Stimulated activated CD4-positive, alpha-beta T cell treated with anti-CD3 and anti-CD28 coated beads, TNF-alpha, amount 100 ng/mL, for 48 hours (primary cell): Measurements from ENCODE around the gene KRI1.
"Not testable (repeated sequence)": the region's sequence is repeated elsewhere in the genome, so short reads cannot be mapped to it uniquely, and the experiment has no call there.

ENCODE experiments used
- DNase-seq, 3 donors: peaks; one replicate each; pipeline ENCODE4 v3.0.0-alpha.2; 2020; ENCODE audit warnings: low read depth in 3 of 3

The KRI1 gene

DNA sequence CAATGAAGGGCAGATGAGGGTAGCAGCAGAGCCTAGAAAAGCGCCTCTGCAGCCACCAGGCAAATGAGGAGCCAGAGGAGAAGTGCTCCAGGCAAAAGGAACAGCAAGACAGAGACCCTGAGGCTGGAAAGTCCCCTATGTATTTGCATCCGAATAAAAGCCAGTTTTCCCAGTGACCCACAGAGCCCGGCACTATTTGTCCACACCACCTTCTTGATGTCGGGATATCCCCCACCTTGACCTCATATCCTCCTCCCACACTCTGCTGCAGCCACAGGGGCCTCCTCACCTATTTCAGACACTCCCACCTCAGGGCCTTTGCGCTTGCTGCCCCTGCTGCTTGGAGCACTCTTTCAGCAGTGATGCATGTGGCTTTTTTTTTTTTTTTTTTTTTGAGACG lies 15.5 kb downstream of the KRI1 start:
- DNase-seq = no peak

- no peak for DNase-seq
These were observed 16.1 kb downstream of the KRI1 start for GRCh38 chr19:10549733-10550132.

DNA sequence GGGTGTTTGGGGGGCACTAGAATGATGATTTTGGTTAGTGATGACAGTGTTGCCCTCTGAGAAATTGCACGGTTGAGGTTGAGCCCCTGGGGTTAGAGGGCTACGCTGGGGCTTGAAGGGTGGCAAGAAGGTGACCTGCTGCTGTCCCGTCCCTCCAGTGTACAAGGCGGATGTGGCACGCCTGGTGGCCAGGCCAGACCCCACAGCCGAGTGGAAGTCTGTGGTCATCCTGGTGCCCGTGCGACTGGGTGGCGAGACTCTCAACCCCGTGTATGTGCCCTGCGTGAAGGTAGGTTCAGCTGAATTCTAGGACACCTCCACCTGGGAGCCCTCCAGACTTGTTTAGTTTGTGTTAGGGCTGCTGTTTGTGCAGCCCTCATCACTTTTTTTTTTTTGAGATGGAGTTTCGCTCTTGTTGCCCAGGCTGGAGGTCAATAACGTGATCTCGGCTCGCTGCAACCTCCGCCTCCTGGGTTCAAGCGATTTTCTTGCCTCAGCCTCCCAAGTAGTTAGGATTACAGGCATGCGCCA lies 17.0 kb downstream of the KRI1 start:
- DNase-seq = no peak

DNA sequence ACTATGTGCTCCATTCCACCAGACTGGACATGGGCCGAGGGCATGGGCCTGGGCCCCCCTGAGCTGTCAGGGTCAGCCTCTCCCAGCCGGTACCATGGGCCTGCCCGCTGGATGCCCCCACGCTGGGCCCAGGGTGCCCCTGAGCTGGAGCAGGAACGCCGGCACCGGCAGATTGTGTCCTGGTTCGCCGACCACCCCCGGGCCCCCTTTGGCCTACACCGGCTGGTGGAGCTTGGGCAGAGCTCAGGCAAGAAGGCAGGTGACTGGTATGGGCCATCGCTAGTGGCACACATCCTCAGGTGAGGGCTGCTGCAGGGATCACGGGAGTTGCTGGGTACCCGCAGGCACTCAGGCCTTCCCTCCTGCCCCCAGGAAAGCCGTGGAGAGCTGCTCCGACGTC lies 19.0 kb downstream of the KRI1 start:
- no peak for DNase-seq

DNA sequence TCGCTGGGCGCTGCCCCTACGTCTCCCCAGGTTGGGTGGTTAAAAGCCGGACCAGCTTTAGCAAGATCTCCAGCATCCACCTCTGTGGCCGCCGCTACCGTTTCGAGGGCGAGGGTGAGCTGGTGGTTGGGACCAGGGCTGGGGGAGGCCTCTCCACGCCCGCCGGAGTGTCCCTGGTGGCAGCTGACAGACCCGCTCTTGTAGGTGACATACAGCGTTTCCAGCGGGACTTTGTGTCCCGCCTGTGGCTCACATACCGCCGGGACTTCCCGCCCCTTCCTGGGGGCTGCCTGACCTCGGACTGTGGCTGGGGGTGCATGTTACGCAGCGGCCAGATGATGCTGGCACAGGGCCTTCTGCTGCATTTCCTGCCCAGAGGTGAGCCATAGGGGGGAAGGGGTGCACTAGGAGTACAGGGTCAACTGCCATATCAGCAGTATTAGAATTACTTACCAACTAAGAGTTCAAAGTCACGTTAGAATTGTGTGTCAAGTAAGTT lies 21.0 kb downstream of the KRI1 start:
- DNase-seq = no peak

DNA sequence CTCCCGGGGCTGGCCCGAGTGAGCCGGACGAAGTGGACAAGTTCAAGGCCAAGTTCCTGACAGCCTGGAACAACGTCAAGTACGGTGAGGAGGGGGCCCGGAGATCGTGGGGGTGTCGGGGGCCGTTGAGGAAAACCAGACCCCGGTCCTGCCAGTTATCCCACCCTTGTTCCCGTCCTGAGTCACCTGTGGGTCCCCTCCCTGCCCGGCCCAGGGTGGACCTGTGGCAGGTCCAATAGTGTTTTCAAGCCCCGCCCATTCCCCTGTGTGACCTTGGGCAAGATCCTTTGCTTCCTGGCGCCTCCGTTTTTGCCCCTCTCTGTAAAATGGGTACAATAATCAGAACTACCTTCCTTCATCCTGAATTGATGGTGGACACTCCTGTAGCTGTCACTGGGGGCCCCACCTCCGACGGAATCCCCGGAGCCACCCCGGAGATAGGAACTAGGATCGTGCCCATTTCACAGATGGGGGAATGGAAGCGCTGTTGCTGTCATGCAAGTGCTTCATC lies 21.5 kb downstream of the KRI1 start:
- no peak for DNase-seq

DNA sequence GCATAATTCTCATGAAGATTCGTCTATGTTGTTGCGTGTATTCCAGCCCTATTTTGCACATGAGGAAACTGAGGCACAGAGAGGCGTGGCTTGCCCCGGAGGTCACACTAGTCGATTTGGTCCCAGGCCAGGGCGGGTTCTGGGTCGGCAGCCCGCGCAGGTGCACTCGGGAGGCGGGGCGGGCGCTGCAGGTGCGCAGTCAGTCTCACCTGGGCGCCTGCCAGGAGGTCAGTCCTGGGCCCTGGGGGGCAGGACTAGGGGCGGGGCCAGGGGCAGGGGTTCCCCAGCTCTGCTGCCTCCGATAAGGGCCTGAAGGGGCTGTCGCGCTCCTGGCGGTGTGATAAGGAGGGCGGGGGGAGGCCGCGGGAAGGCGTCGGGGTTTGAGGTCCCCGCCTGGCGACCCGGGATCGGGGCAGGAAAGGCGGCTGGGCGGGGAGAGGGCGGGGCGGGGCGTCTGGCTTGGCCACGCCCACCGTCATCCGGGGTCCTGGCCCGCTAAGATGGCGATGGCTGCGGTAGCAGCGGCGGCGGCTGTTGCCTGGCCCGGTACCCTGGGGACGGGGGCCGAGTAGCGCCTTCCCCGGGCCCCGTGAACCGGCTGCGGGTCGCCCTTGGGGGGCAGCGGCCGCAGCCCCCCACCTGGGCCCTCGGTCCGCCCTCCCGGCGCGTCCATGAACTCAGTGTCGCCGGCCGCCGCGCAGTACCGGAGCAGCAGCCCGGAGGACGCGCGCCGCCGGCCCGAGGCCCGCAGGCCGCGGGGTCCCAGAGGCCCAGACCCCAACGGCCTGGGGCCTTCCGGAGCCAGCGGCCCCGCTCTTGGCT lies 22.2 kb downstream of the KRI1 start, which contains the start of gene ATG4D:
Gene ATG4D, plus strand, starts transcription at position 485 of the 822 bp plus-strand sequence. Its CDS starts 187 bp downstream, at position 672.
- DNase-seq = peak; percentile 58 to 81 (median 63)

- DNase-seq = no peak
These were observed 22.8 kb downstream of the KRI1 start for GRCh38 chr19:10543059-10543419.

GRCh38 chr19:10539016-10539415 lies 26.8 kb downstream of the KRI1 start:
- not testable (repeated sequence) for DNase-seq

GRCh38 chr19:10538204-10538983 lies 27.4 kb downstream of the KRI1 start:
- DNase-seq = no peak

- no peak for DNase-seq
These were observed 28.1 kb downstream of the KRI1 start for GRCh38 chr19:10537668-10538067.

DNA sequence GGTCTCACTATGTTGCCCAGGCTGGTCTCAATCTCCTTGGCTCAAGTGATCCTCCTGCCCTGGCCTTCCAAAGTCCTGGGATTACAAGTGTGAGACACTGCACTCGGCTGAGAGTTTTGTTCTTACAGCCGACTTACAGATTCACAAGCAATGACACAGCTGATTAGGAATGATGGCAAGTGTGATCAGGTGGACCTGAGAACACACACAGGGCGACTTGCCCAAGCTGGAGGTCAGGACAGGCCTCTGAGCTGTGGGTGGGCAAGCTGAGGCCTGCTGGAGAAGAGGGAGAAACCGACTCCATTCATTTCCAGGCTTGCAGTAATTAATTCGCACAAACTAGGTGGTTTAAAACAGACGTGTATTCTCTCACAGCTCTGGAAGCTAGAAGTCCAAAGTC lies 30.2 kb downstream of the KRI1 start:
- no peak for DNase-seq

DNA sequence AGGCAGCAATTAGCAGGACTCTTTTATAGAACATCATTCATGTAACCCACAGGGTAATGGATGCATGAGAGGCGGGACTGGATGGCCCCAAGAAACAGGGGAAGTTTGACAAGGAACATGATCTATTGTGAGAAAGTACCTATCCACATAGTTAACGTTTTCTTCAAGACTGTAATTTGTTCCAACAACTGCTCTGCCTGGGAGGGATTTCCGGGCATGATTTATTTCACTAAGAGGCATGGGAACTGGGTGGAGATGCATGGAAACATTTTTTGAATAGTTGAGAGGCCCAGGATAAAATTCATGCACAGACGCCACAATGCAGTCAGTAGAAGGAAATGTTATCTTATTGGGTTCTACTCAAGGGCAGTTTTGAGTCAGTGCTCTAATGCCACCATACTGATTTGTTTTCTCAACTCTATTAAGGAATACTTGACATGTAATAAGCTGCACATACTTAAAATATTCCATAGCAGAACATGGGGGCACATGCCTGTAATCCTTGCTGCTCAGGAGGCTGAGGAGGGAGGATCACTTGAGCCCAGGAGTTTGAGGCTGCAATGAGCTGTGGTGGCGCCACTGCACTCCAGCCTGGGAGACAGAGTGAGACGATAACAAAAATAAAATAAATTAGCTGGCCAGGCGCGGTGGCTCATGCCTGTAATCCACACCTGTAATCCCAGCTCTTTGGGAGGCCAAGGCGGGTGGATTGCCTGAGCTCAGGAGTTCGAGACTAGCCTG lies 32.0 kb downstream of the KRI1 start:
- DNase-seq = no peak

DNA sequence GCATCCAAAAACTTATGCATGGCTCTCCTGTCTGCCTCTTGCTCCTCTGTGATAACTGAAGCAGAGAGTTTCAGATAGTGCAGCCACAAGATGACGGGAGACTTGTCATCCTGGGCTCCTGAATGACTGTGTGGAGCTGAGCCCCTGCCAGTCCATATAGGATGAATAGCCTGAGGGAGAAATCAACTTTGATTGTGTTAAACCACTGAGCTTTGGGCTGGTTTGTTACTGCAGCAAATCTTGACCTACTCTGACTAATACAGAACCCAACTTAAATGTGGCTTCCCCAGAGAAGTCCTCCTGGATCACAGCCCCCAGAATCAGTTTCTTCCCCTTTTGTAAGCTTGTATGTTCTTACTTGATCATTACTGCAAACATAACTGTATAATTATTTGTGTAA lies 33.4 kb downstream of the KRI1 start:
- DNase-seq = no peak

DNA sequence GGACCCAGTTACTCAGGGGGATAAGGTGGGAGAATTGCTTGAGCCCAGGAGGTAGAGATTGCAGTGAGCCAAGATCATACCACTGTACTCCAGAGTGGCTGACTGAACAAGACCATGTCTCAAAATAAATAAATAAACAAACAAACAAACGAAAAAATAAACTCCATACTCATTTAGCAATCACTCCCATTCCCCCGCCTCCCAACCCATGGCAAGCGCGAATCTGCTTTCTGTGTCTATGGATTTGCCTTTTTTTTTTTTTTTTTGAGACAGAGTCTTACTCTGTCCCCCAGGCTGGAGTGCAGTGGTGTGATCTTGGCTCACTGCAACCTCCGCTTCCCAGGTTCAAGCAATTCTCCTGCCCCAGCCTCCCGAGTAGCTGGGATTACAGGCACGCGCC lies 38.9 kb downstream of the KRI1 start:
- not testable (repeated sequence) for DNase-seq

DNA sequence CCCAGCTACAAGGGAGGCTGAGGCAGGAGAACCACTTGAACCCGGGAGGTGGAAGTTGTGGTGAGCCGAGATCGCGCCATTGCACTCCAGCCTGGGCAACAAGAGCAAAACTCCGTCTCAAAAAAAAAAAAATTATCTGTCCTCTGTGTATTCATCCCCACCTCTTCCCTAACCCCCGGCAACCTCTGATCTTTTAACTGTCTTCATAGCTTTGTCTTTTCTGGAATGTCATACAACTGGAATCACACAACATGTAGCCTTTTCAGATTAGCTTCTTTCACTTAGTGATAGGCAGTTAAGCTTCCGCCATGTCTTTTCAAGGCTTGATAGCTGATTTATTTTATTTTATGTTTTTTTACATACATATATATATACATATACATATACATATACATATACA lies 40.2 kb downstream of the KRI1 start:
- DNase-seq = no peak

DNA sequence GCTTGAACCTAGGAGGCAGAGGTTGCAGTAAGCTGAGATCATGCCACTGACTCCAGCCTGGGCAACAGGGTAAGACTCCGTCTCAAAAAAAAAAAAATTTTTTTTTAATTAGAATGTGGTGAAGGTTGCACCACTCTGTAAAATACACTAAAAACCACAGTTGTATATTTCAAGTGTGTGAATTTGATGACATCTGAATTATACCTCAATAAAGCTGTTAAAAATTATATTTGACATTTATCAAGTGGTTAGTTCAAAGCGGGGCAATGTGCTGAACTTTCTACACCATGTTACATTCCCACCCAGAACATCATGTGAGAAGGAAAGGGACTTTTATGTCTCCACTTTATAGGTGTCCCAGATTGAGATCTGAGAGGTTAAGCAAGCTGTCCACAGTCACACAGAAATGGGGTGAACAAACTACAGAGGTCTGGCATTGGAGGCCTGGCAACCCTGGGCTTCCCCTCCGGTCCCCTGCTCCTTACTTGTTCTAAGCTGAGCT lies 42.6 kb downstream of the KRI1 start:
- DNase-seq = no peak

GRCh38 chr19:10521461-10522171 lies 44.2 kb downstream of the KRI1 start:
- no peak for DNase-seq

DNA sequence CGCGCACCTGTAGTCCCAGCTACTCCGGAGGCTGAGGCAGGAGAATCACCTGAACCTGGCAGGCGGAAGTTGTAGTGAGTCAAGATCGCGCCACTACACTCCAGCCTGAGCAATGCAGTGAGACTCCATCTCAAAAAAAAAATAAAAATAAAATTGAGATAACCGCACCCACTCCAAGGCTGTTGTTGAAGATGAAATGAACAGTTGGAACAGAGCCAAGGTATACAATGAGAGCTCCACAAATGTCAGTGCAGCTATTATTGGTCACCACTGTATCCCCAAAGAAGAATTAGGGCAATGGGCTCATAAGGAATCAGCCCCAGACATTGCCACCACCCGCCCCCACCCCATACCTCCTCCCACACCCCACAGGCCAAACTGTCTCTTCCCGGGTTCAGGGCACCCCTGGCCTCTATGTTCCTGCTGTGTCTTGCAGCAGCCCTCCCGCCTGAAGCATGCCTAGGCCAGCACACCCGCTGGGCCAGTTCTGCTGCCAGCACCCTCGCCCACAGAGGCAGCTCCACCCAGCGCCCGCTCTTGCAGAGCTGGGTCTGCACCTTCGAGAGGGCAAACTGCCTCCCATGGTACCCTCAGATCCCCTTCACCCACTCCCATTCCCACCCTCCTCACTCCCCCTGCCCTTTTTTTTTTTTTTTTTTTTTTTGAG lies 45.0 kb downstream of the KRI1 start:
- DNase-seq = no peak

DNA sequence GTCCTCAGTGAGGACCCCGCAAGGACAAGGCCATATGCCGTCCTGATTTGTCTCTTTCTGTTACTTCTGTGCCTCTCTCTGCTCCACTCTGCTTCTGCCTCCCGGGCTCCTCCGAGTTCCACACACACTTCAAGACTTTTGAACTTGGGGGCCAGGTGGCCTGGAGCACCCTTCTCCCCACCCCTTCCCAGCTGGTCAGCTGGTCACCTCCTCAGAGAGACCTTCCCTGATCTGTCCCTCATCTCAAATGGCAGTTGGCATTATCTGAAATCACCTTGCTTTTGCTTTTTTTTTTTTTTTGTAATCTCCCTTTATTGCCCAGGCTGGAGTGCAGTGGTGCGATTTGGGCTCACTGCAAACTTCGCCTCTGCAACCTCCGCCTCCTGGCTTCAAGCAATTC lies 46.4 kb downstream of the KRI1 start:
- no peak for DNase-seq
